GDM1 (cell line): ENCODE results near the gene KXD1.

Experiments used
- DNase-seq: peaks from one replicate; lab custom pipeline; 2025; lab: John Stamatoyannopoulos, UW

The KXD1 gene

DNA sequence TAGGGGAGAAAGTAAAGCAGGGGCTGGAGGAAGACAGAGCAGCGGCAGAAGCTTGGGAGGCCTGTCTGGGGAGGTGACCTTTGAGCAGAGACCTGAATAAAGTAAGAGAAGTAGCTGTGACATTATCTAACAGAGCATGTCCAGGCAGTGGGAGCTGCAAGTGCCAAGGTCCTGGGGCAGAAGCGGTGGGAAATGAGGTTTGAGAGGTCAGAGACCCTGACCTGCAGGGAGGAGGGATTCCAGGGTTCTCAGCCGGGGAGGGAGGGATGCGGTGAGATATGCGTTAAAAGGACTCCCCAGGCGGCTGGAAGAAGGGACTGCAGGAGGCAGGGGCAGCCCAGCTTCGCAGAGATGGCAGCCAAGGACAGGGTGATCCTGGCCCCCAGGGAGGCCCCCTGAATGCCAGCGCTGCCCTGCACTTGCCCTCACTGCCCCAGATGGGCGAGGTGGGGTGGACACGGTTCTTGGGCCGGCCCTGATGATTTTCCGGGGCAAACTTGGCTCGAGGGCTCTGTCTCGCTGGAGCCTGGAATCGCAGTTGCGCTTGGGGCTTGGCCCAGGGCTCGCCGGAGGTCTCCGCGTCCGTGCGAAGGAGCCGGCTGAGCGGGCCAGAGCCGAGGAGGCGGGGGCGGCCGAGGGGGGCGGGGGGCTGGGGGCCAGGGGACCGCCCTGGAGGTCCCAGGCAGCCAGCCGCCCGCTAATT is 45.7 kb downstream of the KXD1 start:
- no peak for DNase-seq

DNA sequence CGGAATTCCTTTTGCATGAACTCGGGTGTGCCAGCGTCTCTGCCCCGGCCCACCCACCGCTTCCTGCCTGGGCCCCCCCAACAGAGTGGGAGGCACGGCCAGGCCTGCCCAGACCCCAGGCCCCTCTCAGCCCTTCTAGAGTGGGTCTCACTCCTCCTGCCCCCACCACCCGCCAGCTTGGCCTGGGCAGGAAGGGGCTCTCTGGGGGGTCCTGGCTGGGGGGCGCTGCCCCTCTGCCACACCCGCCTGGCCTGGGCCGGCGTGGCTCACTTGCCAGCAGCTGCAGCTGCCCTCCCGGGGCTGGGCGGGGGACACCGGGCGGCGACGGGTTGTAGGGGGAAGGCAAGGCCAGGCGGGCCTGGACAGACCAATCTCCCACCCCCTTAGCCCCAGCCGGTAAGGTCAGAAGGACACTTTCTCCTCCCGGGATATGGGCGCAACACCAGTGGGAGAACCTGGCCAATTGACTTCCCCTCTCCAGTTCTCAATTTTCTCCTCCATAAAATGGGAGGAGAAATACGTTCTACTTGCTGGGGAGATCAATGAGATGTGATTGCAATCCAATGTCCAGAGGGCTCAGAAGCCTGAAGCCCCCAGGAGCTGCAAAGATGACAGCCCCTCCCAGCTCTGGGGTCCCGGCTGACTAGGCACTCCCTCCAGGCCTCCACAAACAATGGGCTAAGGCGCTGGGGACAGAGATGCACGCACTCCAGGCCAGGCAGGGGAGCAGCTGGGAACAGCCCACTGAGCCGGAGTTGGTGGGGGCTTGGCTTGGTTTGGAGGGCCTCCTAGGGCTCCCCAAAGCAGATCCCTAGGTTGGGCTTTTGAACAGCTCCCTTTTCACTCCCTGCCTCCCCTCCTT is 46.5 kb downstream of the KXD1 start:
- no peak for DNase-seq

- no peak for DNase-seq
Measured at GRCh38 chr19:18604820-18605159, 47.1 kb downstream of the KXD1 start.

- no peak for DNase-seq
Measured at GRCh38 chr19:18605196-18605545, 47.5 kb downstream of the KXD1 start.

DNA sequence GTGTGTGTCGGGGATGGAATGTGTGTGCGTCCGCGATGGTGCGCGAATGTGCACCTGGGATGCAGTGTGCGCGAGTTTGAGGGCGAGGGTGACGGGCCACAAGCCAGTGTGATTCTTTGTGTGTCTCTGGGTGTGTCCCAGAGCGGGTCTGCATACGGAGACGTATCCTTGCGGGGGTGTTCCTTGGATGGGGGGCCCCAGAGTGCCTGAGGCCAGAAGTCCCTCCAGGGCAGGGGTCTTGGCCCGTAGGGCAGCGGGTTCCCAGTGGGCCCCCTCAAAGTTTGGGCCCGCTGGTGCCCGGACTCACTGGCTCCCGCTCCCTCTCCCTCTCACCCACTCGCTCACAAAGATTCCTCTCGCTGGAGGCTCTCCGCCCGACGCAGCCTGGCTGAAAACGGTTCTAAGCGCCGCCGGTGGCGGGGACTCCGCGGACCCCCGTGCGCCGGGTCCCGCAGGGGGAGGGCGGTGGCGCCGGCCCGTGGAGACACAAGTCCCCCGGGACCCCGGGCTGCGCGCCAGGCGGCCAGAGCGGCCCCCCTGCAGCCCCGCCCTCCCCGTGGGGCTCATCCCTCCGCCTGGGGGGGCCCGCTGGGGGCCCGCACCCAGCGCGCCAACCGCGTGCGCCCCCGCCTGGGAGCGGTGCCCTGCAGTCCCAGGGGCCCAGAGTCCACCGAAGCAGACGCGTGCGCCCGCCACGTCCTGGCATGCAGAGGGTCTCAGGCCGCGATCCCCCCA is 48.0 kb downstream of the KXD1 start:
- DNase-seq = no peak

- no peak for DNase-seq
Measured at GRCh38 chr19:18606281-18607225, 48.9 kb downstream of the KXD1 start, which contains the start of gene CRLF1. CRLF1 (minus strand) TSS chr19:18606799; CDS start chr19:18606656, 143 bp downstream.

- no peak for DNase-seq
Measured at GRCh38 chr19:18607226-18608101, 49.8 kb downstream of the KXD1 start.

DNA sequence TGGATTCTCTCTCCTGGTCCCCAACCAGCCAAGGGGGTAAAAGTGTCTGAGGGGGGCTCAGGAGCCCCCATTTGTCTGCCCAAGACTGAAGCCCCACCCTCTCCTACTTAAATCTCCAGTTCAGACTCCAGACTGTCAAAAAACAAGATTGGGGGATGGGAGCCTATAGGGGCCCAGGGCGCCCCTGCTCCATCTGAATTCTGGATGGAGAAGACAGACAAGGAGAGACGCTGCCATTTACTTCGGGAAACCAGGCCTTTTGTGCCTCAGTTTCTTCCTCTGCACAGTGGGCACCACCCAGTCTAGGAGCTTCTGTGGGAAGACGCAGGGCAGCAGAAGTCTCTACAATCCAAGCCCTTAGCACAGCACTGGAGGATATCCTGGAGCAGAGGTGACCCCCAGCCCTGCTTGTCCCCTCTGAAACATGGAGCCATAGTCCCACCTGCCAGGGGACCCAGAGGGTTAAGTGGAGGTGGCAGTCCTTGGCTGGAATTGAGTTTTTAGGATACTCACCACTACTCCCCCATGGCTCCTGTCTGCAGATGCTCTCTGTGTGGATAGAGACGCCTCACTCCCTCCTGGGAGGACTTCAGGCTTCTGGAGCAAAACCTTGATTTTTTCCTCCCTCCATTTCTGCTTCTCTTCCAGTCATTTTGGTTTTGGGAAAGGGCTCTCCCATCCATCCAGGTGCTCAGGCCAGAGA is 50.6 kb downstream of the KXD1 start:
- DNase-seq = no peak

DNA sequence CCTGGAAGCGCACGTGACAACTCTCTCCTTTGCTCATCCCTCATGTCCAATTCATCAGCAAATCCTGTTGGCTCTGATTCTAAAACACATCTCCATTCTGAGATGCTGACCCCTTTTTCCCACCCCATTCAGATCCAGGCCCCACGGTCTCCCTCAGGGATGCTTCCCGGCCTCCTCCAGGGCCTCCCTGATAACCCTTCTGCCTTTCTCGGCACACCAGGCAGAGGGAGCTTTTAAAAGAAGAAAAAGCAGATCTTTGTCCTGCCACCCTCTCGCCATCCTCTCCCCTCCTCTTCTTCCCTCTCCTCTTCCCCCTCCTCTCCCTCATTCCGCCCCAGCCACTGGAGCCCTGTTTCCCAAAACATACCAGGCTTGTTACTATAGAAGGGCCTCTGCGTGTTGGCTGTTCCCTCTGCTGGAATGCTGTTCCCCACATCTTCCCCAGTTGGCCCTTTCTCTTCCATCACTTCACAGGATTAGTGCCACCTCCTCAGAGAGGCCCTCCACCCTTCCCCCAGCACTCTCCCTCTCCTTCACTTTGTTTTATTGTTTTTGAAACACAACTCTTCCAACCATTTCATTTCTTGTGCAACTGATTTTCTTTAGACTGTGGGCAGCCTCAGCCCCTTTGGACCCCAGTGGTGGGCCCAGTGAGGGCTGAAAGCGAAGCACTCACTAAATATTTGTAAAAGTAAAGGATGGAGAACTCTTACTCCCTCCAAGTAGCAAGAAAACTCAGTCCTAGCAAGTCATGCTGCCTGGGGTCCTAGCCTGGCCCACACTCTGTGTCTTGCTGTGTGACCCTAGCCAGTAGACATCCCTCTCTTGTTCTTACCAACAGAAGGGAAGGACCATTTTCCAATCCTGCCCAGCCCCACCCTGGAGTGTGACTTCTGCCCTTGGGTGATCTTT is 51.4 kb downstream of the KXD1 start:
- no peak for DNase-seq

- no peak for DNase-seq
Measured at GRCh38 chr19:18609717-18610051, 52.0 kb downstream of the KXD1 start.

GRCh38 chr19:18610245-18610555 is 52.5 kb downstream of the KXD1 start:
- no peak for DNase-seq

GRCh38 chr19:18610556-18611326 is 53.1 kb downstream of the KXD1 start:
- DNase-seq = no peak

GRCh38 chr19:18611327-18612050 is 53.8 kb downstream of the KXD1 start:
- DNase-seq = no peak

GRCh38 chr19:18612051-18612771 is 54.5 kb downstream of the KXD1 start:
- no peak for DNase-seq

DNA sequence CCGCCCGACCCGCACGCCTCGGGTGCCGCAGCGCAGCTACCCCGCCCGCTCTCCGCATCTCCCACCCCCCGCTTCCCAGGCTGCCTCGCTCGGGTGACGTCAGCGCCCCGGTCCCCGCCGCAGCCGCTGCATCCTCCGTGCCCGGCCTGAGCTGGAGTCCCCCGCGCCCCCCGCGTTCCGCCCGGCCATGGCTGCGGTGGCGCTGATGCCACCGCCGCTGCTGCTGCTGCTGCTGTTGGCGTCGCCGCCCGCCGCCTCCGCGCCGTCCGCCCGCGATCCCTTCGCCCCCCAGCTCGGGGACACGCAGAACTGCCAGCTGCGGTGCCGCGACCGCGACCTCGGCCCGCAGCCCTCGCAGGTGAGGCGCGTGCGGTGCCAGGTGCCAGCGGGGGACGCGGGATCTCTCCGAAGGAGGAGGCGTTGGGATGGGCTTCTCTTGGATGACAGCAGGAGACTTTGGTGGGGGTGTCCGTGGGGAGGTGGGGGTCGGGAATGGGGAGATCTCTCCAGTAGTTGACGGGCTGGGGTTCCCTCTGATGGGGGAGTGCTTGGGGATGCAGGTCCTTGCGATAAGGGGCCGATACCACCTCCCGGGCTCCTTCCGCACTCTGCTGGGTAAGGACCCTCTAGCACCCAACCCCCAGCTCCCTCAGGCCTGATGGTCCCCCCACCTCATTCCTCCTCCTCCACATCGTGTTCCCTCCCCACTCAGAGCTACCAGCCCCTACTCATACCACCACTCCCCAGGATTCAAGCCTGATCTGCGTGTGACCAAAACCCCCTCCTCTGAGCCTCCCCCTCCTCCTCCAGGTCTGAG is 55.3 kb downstream of the KXD1 start, which contains the start of gene TMEM59L:
Gene TMEM59L, plus strand, starts transcription at position 99 of the 817 bp plus-strand sequence. Its CDS starts 89 bp downstream, at position 188.
- no peak for DNase-seq

DNA sequence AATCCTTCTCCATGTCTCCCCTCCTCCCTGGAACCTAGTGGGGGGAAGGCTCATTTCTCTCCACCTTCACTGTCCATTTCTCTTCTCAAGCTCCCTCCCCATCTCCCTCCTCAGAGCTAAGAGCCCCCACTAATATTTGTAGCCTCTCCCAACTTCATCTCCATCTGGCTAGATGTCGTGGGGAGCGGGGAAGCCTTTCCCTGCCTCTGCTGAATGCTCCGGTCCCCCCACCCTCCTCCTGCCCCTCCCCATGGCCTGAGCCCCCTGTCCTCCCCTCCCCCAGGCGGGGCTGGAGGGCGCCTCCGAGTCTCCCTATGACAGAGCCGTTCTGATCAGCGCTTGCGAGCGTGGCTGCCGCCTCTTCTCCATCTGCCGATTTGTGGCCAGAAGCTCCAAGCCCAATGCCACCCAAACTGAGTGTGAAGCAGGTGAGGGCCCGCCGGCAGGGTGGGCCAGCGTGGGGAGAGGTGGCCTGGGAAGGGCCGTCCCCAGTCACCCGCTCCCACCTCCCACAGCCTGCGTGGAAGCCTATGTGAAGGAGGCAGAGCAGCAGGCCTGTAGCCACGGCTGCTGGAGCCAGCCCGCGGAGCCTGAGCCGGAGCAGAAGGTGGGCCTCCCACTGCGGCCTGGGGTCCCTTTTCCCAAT is 56.0 kb downstream of the KXD1 start:
- DNase-seq = no peak
